Measurements from ENCODE around the gene AGER.
A peak's percentile ranks its signal among the peaks of the same experiment; 100 is the strongest.

DNA sequence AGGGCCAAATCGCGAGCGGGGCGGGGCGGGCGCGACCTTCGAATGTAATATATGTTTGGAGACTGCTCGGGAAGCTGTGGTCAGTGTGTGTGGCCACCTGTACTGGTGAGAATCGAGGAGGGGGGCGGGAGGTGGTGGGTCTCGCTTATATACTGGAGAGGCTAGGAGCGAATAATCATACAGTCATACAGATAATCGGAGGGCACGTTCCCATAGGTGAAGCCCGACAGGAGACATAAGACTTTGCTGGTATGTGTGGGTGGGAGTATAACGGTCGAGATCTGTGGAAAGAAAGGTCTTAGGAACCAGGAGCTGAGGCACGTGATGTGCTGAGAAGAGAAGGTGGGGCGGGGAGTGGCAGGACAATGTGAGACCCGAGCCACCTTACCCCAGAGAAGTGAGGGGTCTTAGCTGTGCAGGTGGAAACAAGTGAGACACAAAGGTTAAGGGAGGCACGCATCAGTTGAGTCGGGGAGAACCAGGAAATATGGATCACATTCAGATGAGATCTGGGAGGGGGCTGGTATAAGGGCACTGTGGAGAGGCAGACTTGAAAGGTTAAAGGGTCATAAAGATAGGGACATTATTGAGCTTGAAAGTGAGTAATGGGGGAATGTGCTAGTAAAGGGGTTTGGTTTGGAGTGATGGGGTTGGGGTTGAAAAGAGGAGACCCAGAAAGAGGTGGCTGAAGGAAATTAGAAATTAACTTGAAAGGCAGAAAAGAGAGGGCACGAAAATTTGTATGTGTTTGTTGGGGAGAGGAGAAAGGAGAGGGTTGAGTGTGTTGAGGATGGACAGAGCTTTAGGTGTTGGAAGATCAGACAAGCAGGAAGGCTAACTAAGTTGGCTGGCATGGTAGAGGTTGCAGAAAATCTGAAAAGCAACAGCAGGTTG lies 5.3 kb downstream of the AGER start:
- TF ChIP-seq, protein P1, sequence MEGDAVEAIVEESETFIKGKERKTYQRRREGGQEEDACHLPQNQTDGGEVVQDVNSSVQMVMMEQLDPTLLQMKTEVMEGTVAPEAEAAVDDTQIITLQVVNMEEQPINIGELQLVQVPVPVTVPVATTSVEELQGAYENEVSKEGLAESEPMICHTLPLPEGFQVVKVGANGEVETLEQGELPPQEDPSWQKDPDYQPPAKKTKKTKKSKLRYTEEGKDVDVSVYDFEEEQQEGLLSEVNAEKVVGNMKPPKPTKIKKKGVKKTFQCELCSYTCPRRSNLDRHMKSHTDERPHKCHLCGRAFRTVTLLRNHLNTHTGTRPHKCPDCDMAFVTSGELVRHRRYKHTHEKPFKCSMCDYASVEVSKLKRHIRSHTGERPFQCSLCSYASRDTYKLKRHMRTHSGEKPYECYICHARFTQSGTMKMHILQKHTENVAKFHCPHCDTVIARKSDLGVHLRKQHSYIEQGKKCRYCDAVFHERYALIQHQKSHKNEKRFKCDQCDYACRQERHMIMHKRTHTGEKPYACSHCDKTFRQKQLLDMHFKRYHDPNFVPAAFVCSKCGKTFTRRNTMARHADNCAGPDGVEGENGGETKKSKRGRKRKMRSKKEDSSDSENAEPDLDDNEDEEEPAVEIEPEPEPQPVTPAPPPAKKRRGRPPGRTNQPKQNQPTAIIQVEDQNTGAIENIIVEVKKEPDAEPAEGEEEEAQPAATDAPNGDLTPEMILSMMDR (conservative IDR thresholded peaks at IDR 0.05; ENCODE audit: low read depth, low read length), result no peak
- TF ChIP-seq BHLHE40 (IDR thresholded peaks at IDR 0.05; ENCODE audit: low read depth, low read length) (no peak), POLR2A (IDR thresholded peaks at IDR 0.05; ENCODE audit: low read depth, low read length) (0 out of 2 replicates have a peak, but pooled peaks have one; percentile 1), NFE2L2 (IDR thresholded peaks at IDR 0.05; ENCODE audit: low read depth, low read length) (no peak), CEBPB (IDR thresholded peaks at IDR 0.05; ENCODE audit: low read depth, low read length) (no peak), MXI1 (IDR thresholded peaks at IDR 0.05; ENCODE audit: borderline replicate concordance, low read depth, low read length) (0 out of 2 replicates have a peak, but pooled peaks have one; percentile 5), SMC3 (IDR thresholded peaks at IDR 0.05; ENCODE audit: low read depth, low read length) (no peak), FOS (IDR thresholded peaks at IDR 0.05; ENCODE audit: low read depth, low read length) (no peak), USF2 (IDR thresholded peaks at IDR 0.05; ENCODE audit: low read depth, low read length) (peak; percentile 61), RFX5 (IDR thresholded peaks at IDR 0.05; ENCODE audit: low read depth, low read length) (no peak)

All from IMR-90 (cell line).